H1 (cell line): Measurements from ENCODE around the gene RESP18.

ENCODE experiments used
- CEBPB ChIP-seq: IDR thresholded peaks from 2 replicates; pipeline ENCODE4 v1.6.1; 2012; ENCODE audit warnings: low read depth, low read length
- EP300 ChIP-seq, 2 experiments: IDR thresholded peaks; 1 replicate in 1 of 2; 2 replicates in 1 of 2; pipeline ENCODE4 v1.6.1; 2011 to 2012; ENCODE audit warnings: low read depth in 2 of 2, low read length in 2 of 2, mild to moderate bottlenecking in 2 of 2, borderline replicate concordance in 1 of 2, inconsistent platforms in 1 of 2, moderate library complexity in 1 of 2
- FOSL1 ChIP-seq: IDR thresholded peaks from 2 replicates; pipeline ENCODE4 v1.6.1; 2011; ENCODE audit warnings: mild to moderate bottlenecking, low read depth, low read length, moderate library complexity; ENCODE audit not compliant: insufficient read depth
- GTF2F1 ChIP-seq: IDR thresholded peaks from 2 replicates; pipeline ENCODE4 v1.6.1; 2012; ENCODE audit warnings: low read depth, low read length, improper control_type of control experiment, borderline replicate concordance
- HDAC2 ChIP-seq, 2 experiments: fragments of 300-600 bp in 1 of 2; sonication (generic) in 1 of 2; IDR thresholded peaks; 2 replicates each; pipeline ENCODE4 v1.6.1; 2011 to 2012; ENCODE audit warnings: low read depth in 2 of 2, low read length in 2 of 2, mild to moderate bottlenecking in 2 of 2, moderate library complexity in 2 of 2, borderline replicate concordance in 1 of 2, inconsistent platforms in 1 of 2
- POU5F1 ChIP-seq: IDR thresholded peaks from 2 replicates; pipeline ENCODE4 v1.6.1; 2011; ENCODE audit warnings: low read depth, mild to moderate bottlenecking, low read length, moderate library complexity
- RFX5 ChIP-seq: IDR thresholded peaks from 2 replicates; pipeline ENCODE4 v1.6.1; 2011; ENCODE audit warnings: low read depth, low read length, improper control_type of control experiment, borderline replicate concordance
- SIN3A ChIP-seq, 2 experiments: IDR thresholded peaks in 1 of 2; conservative IDR thresholded peaks in 1 of 2; 2 replicates each; pipeline ENCODE4 v1.6.1; 2011 to 2012; ENCODE audit warnings: low read length in 2 of 2, improper control_type of control experiment in 1 of 2, low read depth in 1 of 2, mild to moderate bottlenecking in 1 of 2
- SP1 ChIP-seq: IDR thresholded peaks from 2 replicates; pipeline ENCODE4 v1.6.1; 2011; ENCODE audit warnings: low read depth, low read length
- TAF1 ChIP-seq: IDR thresholded peaks from 2 replicates; pipeline ENCODE4 v1.6.1; 2011; ENCODE audit warnings: mild to moderate bottlenecking, low read depth, low read length
- TF ChIP-seq, protein P1 (sequence below), 3 experiments: IDR thresholded peaks; 1 replicate in 2 of 3; 2 replicates in 1 of 3; pipeline versions ENCODE4 v1.5.1 to v1.6.1; 2011; ENCODE audit warnings: low read length in 3 of 3, mild to moderate bottlenecking in 3 of 3, inconsistent platforms in 2 of 3, low read depth in 1 of 3, moderate library complexity in 1 of 3; ENCODE audit not compliant: insufficient read depth in 1 of 3; ENCODE audit errors: control extremely low read depth in 1 of 3
- TF ChIP-seq, protein P2 (sequence below): IDR thresholded peaks from 2 replicates; pipeline ENCODE4 v1.6.1; 2011; ENCODE audit warnings: low read length, improper control_type of control experiment
- TF ChIP-seq, protein P3 (sequence below): IDR thresholded peaks from 2 replicates; pipeline ENCODE4 v1.6.1; 2012; ENCODE audit warnings: low read length, inconsistent platforms

- TF ChIP-seq HDAC2 (IDR thresholded peaks at IDR 0.05; ENCODE audit: borderline replicate concordance in 1 of 2, low read depth in 2 of 2, low read length in 2 of 2) (no peak), GTF2F1 (no peak), CEBPB (no peak), SIN3A (conservative IDR thresholded peaks at IDR 0.05 in 1 of 2, IDR thresholded peaks at IDR 0.05 in 1 of 2; ENCODE audit: low read depth in 1 of 2, low read length in 2 of 2) (no peak), SP1 (no peak), EP300 (IDR thresholded peaks at IDR 0.05; ENCODE audit: borderline replicate concordance in 1 of 2, low read depth in 2 of 2, low read length in 2 of 2) (no peak), POU5F1 (no peak), RFX5 (no peak), TAF1 (no peak), FOSL1 (no peak)
- TF ChIP-seq, protein P1, sequence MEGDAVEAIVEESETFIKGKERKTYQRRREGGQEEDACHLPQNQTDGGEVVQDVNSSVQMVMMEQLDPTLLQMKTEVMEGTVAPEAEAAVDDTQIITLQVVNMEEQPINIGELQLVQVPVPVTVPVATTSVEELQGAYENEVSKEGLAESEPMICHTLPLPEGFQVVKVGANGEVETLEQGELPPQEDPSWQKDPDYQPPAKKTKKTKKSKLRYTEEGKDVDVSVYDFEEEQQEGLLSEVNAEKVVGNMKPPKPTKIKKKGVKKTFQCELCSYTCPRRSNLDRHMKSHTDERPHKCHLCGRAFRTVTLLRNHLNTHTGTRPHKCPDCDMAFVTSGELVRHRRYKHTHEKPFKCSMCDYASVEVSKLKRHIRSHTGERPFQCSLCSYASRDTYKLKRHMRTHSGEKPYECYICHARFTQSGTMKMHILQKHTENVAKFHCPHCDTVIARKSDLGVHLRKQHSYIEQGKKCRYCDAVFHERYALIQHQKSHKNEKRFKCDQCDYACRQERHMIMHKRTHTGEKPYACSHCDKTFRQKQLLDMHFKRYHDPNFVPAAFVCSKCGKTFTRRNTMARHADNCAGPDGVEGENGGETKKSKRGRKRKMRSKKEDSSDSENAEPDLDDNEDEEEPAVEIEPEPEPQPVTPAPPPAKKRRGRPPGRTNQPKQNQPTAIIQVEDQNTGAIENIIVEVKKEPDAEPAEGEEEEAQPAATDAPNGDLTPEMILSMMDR (IDR thresholded peaks at IDR 0.05; ENCODE audit: control extremely low read depth in 1 of 3, insufficient read depth in 1 of 3, low read depth in 1 of 3, low read length in 3 of 3) = no peak
- TF ChIP-seq, protein P2, sequence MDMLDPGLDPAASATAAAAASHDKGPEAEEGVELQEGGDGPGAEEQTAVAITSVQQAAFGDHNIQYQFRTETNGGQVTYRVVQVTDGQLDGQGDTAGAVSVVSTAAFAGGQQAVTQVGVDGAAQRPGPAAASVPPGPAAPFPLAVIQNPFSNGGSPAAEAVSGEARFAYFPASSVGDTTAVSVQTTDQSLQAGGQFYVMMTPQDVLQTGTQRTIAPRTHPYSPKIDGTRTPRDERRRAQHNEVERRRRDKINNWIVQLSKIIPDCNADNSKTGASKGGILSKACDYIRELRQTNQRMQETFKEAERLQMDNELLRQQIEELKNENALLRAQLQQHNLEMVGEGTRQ = no peak
- TF ChIP-seq, protein P3, sequence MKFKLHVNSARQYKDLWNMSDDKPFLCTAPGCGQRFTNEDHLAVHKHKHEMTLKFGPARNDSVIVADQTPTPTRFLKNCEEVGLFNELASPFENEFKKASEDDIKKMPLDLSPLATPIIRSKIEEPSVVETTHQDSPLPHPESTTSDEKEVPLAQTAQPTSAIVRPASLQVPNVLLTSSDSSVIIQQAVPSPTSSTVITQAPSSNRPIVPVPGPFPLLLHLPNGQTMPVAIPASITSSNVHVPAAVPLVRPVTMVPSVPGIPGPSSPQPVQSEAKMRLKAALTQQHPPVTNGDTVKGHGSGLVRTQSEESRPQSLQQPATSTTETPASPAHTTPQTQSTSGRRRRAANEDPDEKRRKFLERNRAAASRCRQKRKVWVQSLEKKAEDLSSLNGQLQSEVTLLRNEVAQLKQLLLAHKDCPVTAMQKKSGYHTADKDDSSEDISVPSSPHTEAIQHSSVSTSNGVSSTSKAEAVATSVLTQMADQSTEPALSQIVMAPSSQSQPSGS = no peak
These were observed 38.8 kb downstream of the RESP18 start for GRCh38 chr2:219293736-219294231.
